NB4 (cell line): Measurements from ENCODE around the gene SORBS1.

Source experiments
- CTCF ChIP-seq: IDR thresholded peaks from one replicate; pipeline ENCODE4 v1.5.1; 2012; ENCODE audit warnings: low read depth, low read length
- POLR2A ChIP-seq: IDR thresholded peaks from 2 replicates; pipeline ENCODE4 v1.6.1; 2011; ENCODE audit warnings: mild to moderate bottlenecking; ENCODE audit not compliant: insufficient read length; ENCODE audit errors: extremely low read depth
- TF ChIP-seq, protein P1 (sequence below): IDR thresholded peaks from 2 replicates; pipeline ENCODE4 v1.6.1; 2011; ENCODE audit warnings: low read depth, low read length

- TF ChIP-seq CTCF (no peak), POLR2A (no peak)
- TF ChIP-seq, protein P1, sequence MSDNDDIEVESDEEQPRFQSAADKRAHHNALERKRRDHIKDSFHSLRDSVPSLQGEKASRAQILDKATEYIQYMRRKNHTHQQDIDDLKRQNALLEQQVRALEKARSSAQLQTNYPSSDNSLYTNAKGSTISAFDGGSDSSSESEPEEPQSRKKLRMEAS: no peak
These were observed 241.9 kb downstream of the SORBS1 start for GRCh38 chr10:95319239-95319638.
